Activated CD4-positive, alpha-beta memory T cell treated with anti-CD3 and anti-CD28 coated beads for 36 hours (primary cell): ENCODE data around the gene AGBL4. TPM values are rescaled to one million over a fixed set of nuclear protein-coding genes. Genes with fewer than 3 reads are reported as not detected.

ENCODE experiments used
- total RNA-seq, 2 experiments: library from RNA; stranded (reverse); gene quantifications; one replicate each; pipeline ENCODE4 v1.2.3, GENCODE V29; 2021

AGBL4 gene
- total RNA-seq, 2 experiments from 2014 or later: not detected

Other genes with a start within 250 kb of the AGBL4 start
- not detected for gene ELAVL4, start 85.0 kb upstream of the AGBL4 start, total RNA-seq